Stimulated activated CD8-positive, alpha-beta memory T cell treated with anti-CD3 and anti-CD28 coated beads, Interleukin-2, amount 100 ng/mL, for 48 hours (primary cell): ENCODE measurements around the gene CLVS2.

ENCODE experiments used
- DNase-seq, 2 donors: peaks; one replicate each; pipeline ENCODE4 v3.0.0-alpha.2; 2020; ENCODE audit warnings: low read depth in 2 of 2

CLVS2 gene

GRCh38 chr6:123024976-123025375 lies 28.9 kb downstream of the CLVS2 start:
- DNase-seq, result no peak

- DNase-seq, result no peak
Measured at GRCh38 chr6:123027408-123027807, 31.4 kb downstream of the CLVS2 start.

GRCh38 chr6:123028263-123028662 lies 32.2 kb downstream of the CLVS2 start:
- no peak for DNase-seq

- DNase-seq, result no peak
Measured at GRCh38 chr6:123030282-123030681, 34.2 kb downstream of the CLVS2 start.

- DNase-seq, result no peak
Measured at GRCh38 chr6:123036648-123037047, 40.6 kb downstream of the CLVS2 start.

GRCh38 chr6:123039431-123039830 lies 43.4 kb downstream of the CLVS2 start:
- no peak for DNase-seq

- no peak for DNase-seq
Measured at GRCh38 chr6:123042401-123042800, 46.4 kb downstream of the CLVS2 start.

- no peak for DNase-seq
Measured at GRCh38 chr6:123044341-123044860, 48.4 kb downstream of the CLVS2 start.

GRCh38 chr6:123053602-123054225 lies 57.7 kb downstream of the CLVS2 start:
- no peak for DNase-seq

GRCh38 chr6:123055256-123055655 lies 59.2 kb downstream of the CLVS2 start:
- no peak for DNase-seq

- no peak for DNase-seq
Measured at GRCh38 chr6:123062670-123063069, 66.6 kb downstream of the CLVS2 start.

GRCh38 chr6:123064038-123064437 lies 68.0 kb downstream of the CLVS2 start:
- no peak for DNase-seq

GRCh38 chr6:123074616-123075015 lies 78.6 kb downstream of the CLVS2 start:
- no peak for DNase-seq

GRCh38 chr6:123085403-123085802 lies 89.4 kb downstream of the CLVS2 start:
- no peak for DNase-seq

GRCh38 chr6:123089226-123089625 lies 93.2 kb downstream of the CLVS2 start:
- no peak for DNase-seq

- DNase-seq, result no peak
Measured at GRCh38 chr6:123091091-123091895, 95.3 kb downstream of the CLVS2 start.

GRCh38 chr6:123091896-123092271 lies 95.8 kb downstream of the CLVS2 start:
- no peak for DNase-seq

- no peak for DNase-seq
Measured at GRCh38 chr6:123094795-123095194, 98.8 kb downstream of the CLVS2 start.

- no peak for DNase-seq
Measured at GRCh38 chr6:123105561-123105960, 109.5 kb downstream of the CLVS2 start.

GRCh38 chr6:123116370-123116769 lies 120.3 kb downstream of the CLVS2 start:
- no peak for DNase-seq

- no peak for DNase-seq
Measured at GRCh38 chr6:123117145-123117908, 121.3 kb downstream of the CLVS2 start.

- no peak for DNase-seq
Measured at GRCh38 chr6:123118811-123119210, 122.8 kb downstream of the CLVS2 start.
